Suppressor macrophage (primary cell): Measurements from ENCODE around the gene GORAB.
A peak's percentile ranks its signal among the peaks of the same experiment; 100 is the strongest.

Experiments used
- DNase-seq, 4 experiments: peaks; one replicate each; pipeline ENCODE4 v3.0.0-alpha.2; 2020 to 2022

Gene GORAB

GRCh38 chr1:170538687-170539086 lies 6.7 kb downstream of the GORAB start:
- DNase-seq, result no peak

- DNase-seq, result no peak
Measured at GRCh38 chr1:170539154-170539553, 7.2 kb downstream of the GORAB start.

- DNase-seq, result no peak
Measured at GRCh38 chr1:170544624-170545023, 12.7 kb downstream of the GORAB start.

- no peak for DNase-seq
Measured at GRCh38 chr1:170545476-170545875, 13.5 kb downstream of the GORAB start.

GRCh38 chr1:170547255-170547654 lies 15.3 kb downstream of the GORAB start:
- no peak for DNase-seq

DNA sequence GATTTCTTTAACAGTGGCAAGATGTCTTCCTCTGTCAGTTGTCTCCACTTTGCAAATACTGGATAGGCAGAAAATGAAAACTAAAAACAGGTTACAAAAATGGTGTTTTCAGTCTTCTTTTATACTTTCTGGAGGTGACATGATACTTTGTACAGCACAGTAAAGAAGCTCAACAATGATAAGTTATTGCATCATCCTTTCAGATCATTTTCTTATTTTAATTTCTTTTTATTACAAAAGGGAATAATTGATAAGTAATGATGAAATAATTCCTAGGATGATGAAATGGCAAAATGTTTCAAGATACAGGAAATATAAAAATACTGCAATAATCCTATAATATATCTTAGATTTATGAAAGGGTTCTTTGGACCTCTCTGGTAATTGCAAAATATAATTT lies 16.5 kb downstream of the GORAB start:
- DNase-seq, result no peak

- peak in 1 of 4 experiments; percentile 31 for DNase-seq
Measured at GRCh38 chr1:170555370-170555769, 23.4 kb downstream of the GORAB start.

DNA sequence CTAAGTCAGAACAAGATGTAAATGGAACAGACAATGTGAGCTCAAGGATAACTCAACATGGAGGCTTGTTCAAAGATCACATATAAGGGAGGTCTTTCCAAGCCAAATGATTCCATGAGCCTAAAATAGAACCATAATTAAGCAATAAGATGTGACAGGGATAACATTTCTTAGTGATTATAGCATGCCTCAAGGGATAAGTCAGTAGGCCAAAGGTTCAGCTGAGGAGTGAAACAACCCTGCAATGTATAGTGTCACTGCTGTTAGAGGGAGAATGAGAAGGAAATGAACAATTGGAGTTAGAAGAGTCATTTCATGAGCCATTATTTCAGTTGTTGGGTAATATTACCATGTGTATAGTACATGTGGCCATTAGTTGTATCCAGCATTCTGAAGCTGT lies 25.0 kb downstream of the GORAB start:
- DNase-seq, result peak in 2 of 4 experiments; percentile 40 to 50

DNA sequence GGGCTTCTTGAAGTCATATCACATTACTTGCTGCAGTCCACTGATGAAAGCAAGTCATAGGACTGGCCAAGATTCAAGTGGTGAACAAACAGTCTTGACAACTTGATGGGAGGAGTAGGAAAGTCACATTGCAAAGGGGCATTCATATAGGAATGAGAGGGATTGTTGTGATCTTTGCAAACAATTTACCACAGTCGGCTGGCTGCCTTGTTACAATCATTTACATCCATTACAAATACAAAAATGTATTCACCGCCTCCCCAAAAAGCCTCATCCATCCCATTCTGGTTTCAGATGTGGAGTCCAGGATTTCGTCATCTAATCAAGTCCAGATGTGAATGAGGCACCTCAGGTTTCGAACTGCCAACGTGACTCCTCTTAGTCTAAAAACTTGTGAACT lies 26.8 kb downstream of the GORAB start:
- DNase-seq, result no peak

- no peak for DNase-seq
Measured at GRCh38 chr1:170559166-170559565, 27.2 kb downstream of the GORAB start.

DNA sequence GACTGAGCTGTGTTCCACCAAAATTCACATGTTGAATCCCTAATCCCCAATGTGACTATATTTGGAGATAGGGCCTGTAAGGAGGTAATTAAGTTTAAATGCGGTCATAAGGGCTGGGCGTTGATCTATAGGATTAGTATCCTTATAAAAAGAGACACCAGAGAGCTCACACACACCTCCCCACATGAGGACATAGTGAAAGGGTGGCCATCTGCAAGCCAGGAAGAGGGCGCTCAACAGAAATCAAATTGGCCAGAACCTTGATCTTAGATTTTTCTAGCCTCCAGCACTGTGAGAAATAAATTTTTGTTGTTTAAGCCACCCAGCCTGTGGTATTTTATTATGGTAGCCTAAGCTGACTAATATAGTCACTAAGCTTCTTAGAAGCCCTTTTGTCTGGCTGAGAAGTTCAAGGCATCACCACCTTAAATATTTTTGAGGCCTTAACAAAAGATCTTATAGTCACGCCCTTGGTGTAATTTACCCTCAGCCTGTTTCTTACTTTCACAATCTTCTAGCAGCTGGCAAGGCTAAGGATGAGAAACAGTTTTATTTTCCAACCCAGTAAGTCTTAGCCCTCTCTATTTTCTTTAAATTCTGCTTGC lies 28.8 kb downstream of the GORAB start:
- DNase-seq, result no peak

- peak; percentile 53 to 84 (median 78) for DNase-seq
Measured at GRCh38 chr1:170562646-170563338, 30.8 kb downstream of the GORAB start.

DNA sequence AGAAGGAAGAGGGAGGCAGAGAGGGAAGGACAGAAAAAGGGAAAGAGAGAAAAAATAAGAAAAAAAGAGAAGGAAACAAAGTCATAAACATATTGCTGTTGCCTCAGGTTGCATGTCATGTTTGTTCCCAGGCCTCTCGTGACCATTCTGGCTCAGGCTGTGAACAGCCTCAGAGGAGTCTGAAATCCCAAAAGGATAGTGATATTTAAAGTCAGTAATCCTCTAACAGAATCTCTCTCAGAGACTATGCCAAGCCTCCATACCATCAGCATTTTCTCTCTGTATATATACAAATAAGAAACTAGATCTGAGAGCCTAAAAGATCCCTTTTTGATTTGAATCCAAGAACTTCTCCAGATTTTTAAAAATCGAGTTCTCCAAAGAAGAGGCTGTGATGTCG lies 35.2 kb downstream of the GORAB start:
- no peak for DNase-seq

- DNase-seq, result no peak
Measured at GRCh38 chr1:170568197-170568596, 36.2 kb downstream of the GORAB start.

- no peak for DNase-seq
Measured at GRCh38 chr1:170576980-170577379, 45.0 kb downstream of the GORAB start.

GRCh38 chr1:170578359-170578758 lies 46.4 kb downstream of the GORAB start:
- DNase-seq, result no peak

DNA sequence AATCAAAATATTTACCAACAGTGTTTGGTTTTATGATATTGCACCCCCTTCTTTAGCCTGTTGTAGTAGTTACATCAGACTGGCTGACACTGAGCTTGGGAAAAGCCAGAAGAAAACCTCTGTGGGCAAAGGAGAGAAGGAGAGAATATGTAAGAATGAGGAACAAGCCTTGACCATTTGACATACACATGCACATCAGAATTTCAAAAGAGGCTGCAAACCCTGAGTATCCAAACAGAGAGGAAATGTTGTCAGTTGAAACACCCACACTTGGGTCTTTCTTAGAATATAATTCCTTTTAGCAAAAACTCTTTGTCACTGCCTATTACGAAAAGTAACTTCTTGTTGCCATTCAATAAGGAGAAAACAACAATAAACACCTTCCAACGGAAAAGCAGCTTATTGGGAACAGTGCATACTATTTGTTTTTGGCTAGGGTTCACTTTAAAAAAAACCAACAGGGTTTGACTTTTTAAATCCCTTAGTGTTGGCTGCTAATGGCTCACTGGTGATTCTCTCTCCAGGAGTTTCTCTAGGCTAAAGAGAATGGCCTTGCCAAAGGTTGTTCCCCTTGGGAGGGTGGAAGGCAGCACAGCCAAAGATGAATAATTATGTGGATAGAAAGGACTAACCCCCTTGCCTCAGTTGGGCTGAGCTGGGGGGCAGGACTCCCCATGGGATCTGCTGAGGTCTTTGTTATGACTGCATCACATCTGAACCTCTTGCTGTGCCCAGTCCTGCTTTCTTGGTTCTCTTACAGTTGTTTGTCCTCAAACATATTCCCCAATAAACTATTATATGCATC lies 48.9 kb downstream of the GORAB start:
- DNase-seq, result peak; percentile 63 to 89 (median 76)

DNA sequence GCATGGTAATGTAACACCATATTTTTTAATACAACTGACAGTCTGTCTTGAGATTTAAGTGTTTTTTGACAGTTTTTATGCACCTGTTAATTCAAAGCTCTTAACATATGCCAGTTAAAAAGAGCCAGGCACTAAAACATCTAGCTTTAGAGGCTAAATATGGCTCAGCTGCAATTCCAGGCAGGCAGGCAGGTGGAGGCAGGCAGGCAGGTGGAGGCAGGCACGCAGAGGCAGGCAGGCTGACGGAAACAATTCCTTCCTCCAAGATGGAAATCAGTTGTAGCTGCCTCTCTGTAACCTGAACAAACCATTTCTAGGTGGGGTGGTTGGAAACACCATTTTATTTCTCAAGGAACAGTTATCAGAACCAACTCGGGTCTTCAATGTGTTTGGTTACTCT lies 51.2 kb downstream of the GORAB start:
- no peak for DNase-seq

DNA sequence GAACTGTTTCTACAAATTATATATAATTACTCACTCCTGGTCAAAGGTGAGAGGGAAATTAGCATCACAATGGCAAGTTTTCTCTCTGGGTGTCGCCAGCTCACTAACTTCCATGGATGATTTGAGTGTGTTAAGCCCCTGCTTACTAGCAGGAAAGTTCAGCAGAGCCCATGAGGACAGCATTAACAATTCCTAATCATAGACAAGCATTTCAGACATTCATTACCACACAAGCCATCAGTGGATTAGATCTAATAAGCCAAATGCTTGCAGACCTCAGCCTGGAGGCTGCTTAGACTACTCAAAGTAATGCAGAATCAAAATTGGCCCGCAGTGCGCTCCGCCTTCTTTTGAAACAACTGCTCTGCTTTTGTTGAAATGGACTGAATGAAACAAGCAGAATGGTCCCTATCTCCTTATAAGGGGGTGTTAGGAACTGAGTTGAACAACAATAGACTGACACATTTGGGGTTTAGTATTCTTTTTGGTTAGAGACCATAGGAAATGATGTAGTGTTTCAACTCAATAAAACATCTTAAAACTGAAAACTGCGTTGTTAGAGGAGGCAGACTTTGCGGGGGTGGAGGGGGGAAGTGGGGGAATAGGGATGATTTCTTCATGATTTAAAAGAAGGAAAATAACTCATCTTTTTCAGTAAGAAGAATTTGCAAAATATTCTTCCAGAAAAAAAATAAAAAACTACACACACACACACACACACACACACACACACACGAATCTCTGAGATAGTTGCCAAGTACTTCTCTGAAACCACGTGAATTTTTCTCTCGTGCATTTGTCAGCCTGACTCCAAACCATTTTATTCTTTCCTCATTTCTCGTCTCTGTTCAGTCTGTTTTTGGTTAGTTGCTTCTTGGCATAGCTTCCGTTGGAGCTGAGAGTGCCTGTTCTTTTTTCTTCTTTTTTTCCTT lies 54.6 kb downstream of the GORAB start:
- peak in 2 of 4 experiments; percentile 28 to 45 for DNase-seq

DNA sequence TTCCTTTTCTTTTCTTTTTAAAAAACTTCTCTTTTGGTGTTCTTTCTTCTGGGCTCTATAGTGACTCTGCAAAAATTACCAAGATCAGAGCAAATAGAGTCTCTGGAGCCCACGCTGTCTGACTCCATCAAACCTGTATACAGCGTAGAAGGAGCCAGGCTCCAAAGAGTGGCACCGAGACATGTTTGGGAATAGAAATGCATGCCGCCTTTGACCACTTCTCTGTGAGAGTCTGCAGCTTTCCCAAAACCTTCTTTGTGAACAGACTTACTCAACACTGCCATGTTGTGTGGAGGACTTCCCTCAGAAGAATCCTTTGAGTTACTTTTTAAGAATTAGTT lies 55.3 kb downstream of the GORAB start:
- DNase-seq, result no peak

GRCh38 chr1:170590921-170591705 lies 59.1 kb downstream of the GORAB start:
- no peak for DNase-seq

GRCh38 chr1:170592591-170593111 lies 60.7 kb downstream of the GORAB start:
- no peak for DNase-seq
